K562 (cell line): Measurements from ENCODE around the gene CDK4. TPM values are rescaled to one million over a fixed set of nuclear protein-coding genes. Genes with fewer than 3 reads are reported as not detected.
A peak's percentile ranks its signal among the peaks of the same experiment; 100 is the strongest.

Source experiments
- ARNT ChIP-seq, 2 experiments: fragments of 450-650 bp; IDR thresholded peaks; 2 replicates each; pipeline ENCODE4 v1.6.1; 2016; ENCODE audit warnings: mild to moderate bottlenecking in 1 of 2
- ATF3 ChIP-seq, 2 experiments: fragments of 450-650 bp in 1 of 2; sonication (generic) in 1 of 2; formaldehyde crosslinking in 1 of 2; IDR thresholded peaks in 1 of 2; conservative IDR thresholded peaks in 1 of 2; 2 replicates each; pipeline versions ENCODE4 v1.6.1 to v1.8.1; 2016 to 2023; ENCODE audit warnings: mild to moderate bottlenecking in 2 of 2, moderate library complexity in 2 of 2, inconsistent platforms in 1 of 2, missing genetic modification reagents in 1 of 2
- CBFA2T3 ChIP-seq: fragments of 450-650 bp; IDR thresholded peaks from 2 replicates; pipeline ENCODE4 v1.6.1; 2017
- CBX3 ChIP-seq, 2 experiments: IDR thresholded peaks; 1 replicate in 1 of 2; 2 replicates in 1 of 2; pipeline ENCODE4 v1.6.1; 2012; ENCODE audit warnings: inconsistent platforms in 2 of 2, low read length in 2 of 2, borderline replicate concordance in 1 of 2, control low read depth in 1 of 2
- FOXM1 ChIP-seq, 2 experiments: fragments of 450-650 bp in 1 of 2; sonication (generic) in 1 of 2; formaldehyde crosslinking in 1 of 2; IDR thresholded peaks; 2 replicates each; pipeline versions ENCODE4 v1.6.1 to v1.9.0; 2017 to 2022; ENCODE audit warnings: low read depth in 2 of 2, mild to moderate bottlenecking in 2 of 2, missing genetic modification reagents in 1 of 2, moderate library complexity in 1 of 2
- GABPA ChIP-seq: fragments of 200-800 bp; sonication (Bioruptor generic); conservative IDR thresholded peaks from 2 replicates; pipeline ENCODE4 v1.6.1; 2016; ENCODE audit warnings: low read depth, missing genetic modification characterization, missing compliant biosample characterization
- HDAC1 ChIP-seq, 2 experiments: fragments of 450-650 bp; IDR thresholded peaks; 2 replicates each; pipeline ENCODE4 v1.6.1; 2016 to 2017; ENCODE audit warnings: inconsistent platforms in 1 of 2, mild to moderate bottlenecking in 1 of 2, moderate library complexity in 1 of 2
- JUN ChIP-seq, 2 experiments: sonication (generic) in 1 of 2; formaldehyde crosslinking in 1 of 2; IDR thresholded peaks; 2 replicates each; pipeline versions ENCODE4 v1.6.1 to v1.8.0; 2012 to 2022; ENCODE audit warnings: borderline replicate concordance in 2 of 2, mild to moderate bottlenecking in 2 of 2, improper control_type of control experiment in 1 of 2, low read depth in 1 of 2, low read length in 1 of 2, missing genetic modification reagents in 1 of 2
- KDM4B ChIP-seq, 2 experiments: fragments of 450-650 bp in 1 of 2; sonication (generic) in 1 of 2; IDR thresholded peaks; 2 replicates each; pipeline ENCODE4 v1.6.1; 2016 to 2017; ENCODE audit warnings: borderline replicate concordance in 2 of 2, antibody characterized with exemption in 1 of 2, low read depth in 1 of 2, mild to moderate bottlenecking in 1 of 2
- MAFK ChIP-seq: IDR thresholded peaks from 2 replicates; pipeline ENCODE4 v1.6.1; 2011; ENCODE audit warnings: low read length, improper control_type of control experiment
- MAZ ChIP-seq, 2 experiments: fragments of 450-650 bp in 1 of 2; sonication (generic) in 1 of 2; formaldehyde crosslinking; IDR thresholded peaks in 1 of 2; conservative IDR thresholded peaks in 1 of 2; 2 replicates each; pipeline versions ENCODE4 v1.4.0 to v1.5.0; 2020; ENCODE audit warnings: mild to moderate bottlenecking in 1 of 2, missing genetic modification reagents in 1 of 2
- NCOR1 ChIP-seq: fragments of 450-650 bp; IDR thresholded peaks from 2 replicates; pipeline ENCODE4 v1.6.1; 2016; ENCODE audit warnings: mild to moderate bottlenecking, moderate library complexity
- NFE2 ChIP-seq: IDR thresholded peaks from 2 replicates; pipeline ENCODE4 v1.6.1; 2014; ENCODE audit warnings: antibody characterized with exemption, low read depth
- NRF1 ChIP-seq, 2 experiments: fragments of 450-650 bp; IDR thresholded peaks in 1 of 2; conservative IDR thresholded peaks in 1 of 2; 2 replicates each; pipeline ENCODE4 v1.6.1; 2014; ENCODE audit warnings: mild to moderate bottlenecking in 2 of 2
- PHTF2 ChIP-seq: fragments of 250-450 bp; sonication (Bioruptor Pico); IDR thresholded peaks from 2 replicates; pipeline ENCODE4 v1.5.0; 2021; ENCODE audit warnings: mild to moderate bottlenecking
- RAD21 ChIP-seq, 2 experiments: fragments of 250-450 bp in 1 of 2; fragments of 450-650 bp in 1 of 2; sonication (Bioruptor Pico) in 1 of 2; formaldehyde crosslinking in 1 of 2; IDR thresholded peaks in 1 of 2; conservative IDR thresholded peaks in 1 of 2; 2 replicates each; pipeline versions ENCODE4 v1.4.0 to v1.8.0; 2020 to 2022; ENCODE audit warnings: mild to moderate bottlenecking in 2 of 2, moderate library complexity in 1 of 2
- SP2 ChIP-seq: IDR thresholded peaks from 2 replicates; pipeline ENCODE4 v1.6.1; 2011; ENCODE audit warnings: mild to moderate bottlenecking, low read depth, low read length, moderate library complexity; ENCODE audit not compliant: poor library complexity, severe bottlenecking; ENCODE audit errors: extremely low read depth
- SREBF2 ChIP-seq: sonication (generic); formaldehyde crosslinking; IDR thresholded peaks from 2 replicates; pipeline ENCODE4 v1.4.0; 2020; ENCODE audit warnings: mild to moderate bottlenecking, missing genetic modification reagents
- STAG1 ChIP-seq: sonication (generic); formaldehyde crosslinking; IDR thresholded peaks from 2 replicates; pipeline ENCODE4 v1.5.0; 2020; ENCODE audit warnings: missing genetic modification reagents, borderline replicate concordance
- TGIF2 ChIP-seq: sonication (generic); formaldehyde crosslinking; IDR thresholded peaks from 2 replicates; pipeline ENCODE4 v1.8.1; 2022; ENCODE audit warnings: mild to moderate bottlenecking, missing genetic modification reagents, moderate library complexity
- ZNF707 ChIP-seq: fragments of 250-450 bp; sonication (Bioruptor Pico); conservative IDR thresholded peaks from 2 replicates; pipeline ENCODE4 v1.8.0; 2022; ENCODE audit warnings: inconsistent platforms, mild to moderate bottlenecking, moderate library complexity
- ZNF830 ChIP-seq: fragments of 250-450 bp; sonication (Bioruptor Pico); IDR thresholded peaks from 2 replicates; pipeline ENCODE4 v1.5.0; 2021; ENCODE audit warnings: mild to moderate bottlenecking
- polyA plus RNA-seq, 8 experiments: library from polyadenylated mRNA; depleted of rRNA in 4 of 8; stranded (reverse) in 5 of 8; unstranded in 3 of 8; fragments of >200 nt; fragmentation: Nextera tagmentation in 2 of 8; fragmentation: Illumina TruSeq in 1 of 8; extraction: Ambion mirVana in 2 of 8; extraction: Trizol in 1 of 8; gene quantifications; 2 replicates each; pipeline versions ENCODE4 v1.2.1 to v1.2.3, GENCODE V29; 2011 to 2014; ENCODE audit warnings: inconsistent platforms in 1 of 8, missing spikeins in 1 of 8
- total RNA-seq, 7 experiments: library from RNA; depleted of rRNA in 6 of 7; stranded (reverse); fragments of >200 nt in 6 of 7; fragmentation: Illumina TruSeq in 2 of 7; extraction: Trizol in 2 of 7; gene quantifications; 2 replicates each; pipeline versions ENCODE4 v1.2.1 to v1.2.3, GENCODE V29; 2011 to 2021; ENCODE audit warnings: low replicate concordance in 1 of 7
- TF ChIP-seq, protein P1 (sequence below): sonication (generic); formaldehyde crosslinking; IDR thresholded peaks from 2 replicates; pipeline ENCODE4 v1.8.1; 2023; ENCODE audit warnings: mild to moderate bottlenecking, missing genetic modification reagents

The CDK4 gene
- total and polyA plus RNA-seq, 9 of the 15 experiments (the other 6 are each of a cell fraction or from before 2014, with no cell fraction given) = 37.8 to 436 (median 238) TPM

GRCh38 chr12:57782608-57783465 lies 30.7 kb upstream of the CDK4 start, which contains the start of gene TSFM (continued):
- TF ChIP-seq MAZ (CRISPR knock-in tag; conservative IDR thresholded peaks at IDR 0.05 in 1 of 2, IDR thresholded peaks at IDR 0.05 in 1 of 2) (peak; percentile 70 to 93), MAFK (peak; percentile 2; the same call in 1 of the 2 replicates), KDM4B (IDR thresholded peaks at IDR 0.05; ENCODE audit: borderline replicate concordance in 2 of 2, low read depth in 1 of 2) (no peak; a peak in 1 of 4 replicates), RAD21 (CRISPR knock-in tag; conservative IDR thresholded peaks at IDR 0.05 in 1 of 2, IDR thresholded peaks at IDR 0.05 in 1 of 2) (peak; percentile 53 to 57), ZNF830 (CRISPR knock-in tag) (no peak), STAG1 (CRISPR knock-in tag) (0 out of 2 replicates have a peak, but pooled peaks have one; percentile 8), GABPA (tag) (peak; percentile 75), ARNT (IDR thresholded peaks at IDR 0.05) (peak in 1 of 2 experiments; percentile 67; a peak in 1 of 4 replicates), ZNF707 (CRISPR knock-in tag) (no peak), ATF3 (IDR thresholded peaks at IDR 0.05) (peak; percentile 91), ATF3 (CRISPR knock-in tag; conservative IDR thresholded peaks at IDR 0.05) (peak; percentile 82; the same call in 1 of the 2 replicates), SP2 (peak; percentile 66), SREBF2 (no peak), CBX3 (IDR thresholded peaks at IDR 0.05; ENCODE audit: borderline replicate concordance in 1 of 2, low read length in 2 of 2) (peak in 1 of 2 experiments; percentile 87; a peak in 2 of 3 replicates), CBFA2T3 (no peak), NCOR1 (peak; percentile 56), FOXM1 (IDR thresholded peaks at IDR 0.05; ENCODE audit: low read depth) (peak; percentile 64; the same call in 1 of the 2 replicates), FOXM1 (CRISPR knock-in tag; IDR thresholded peaks at IDR 0.05; ENCODE audit: low read depth) (no peak), HDAC1 (IDR thresholded peaks at IDR 0.05) (peak in 1 of 2 experiments; percentile 99; a peak in 2 of 4 replicates), NRF1 (conservative IDR thresholded peaks at IDR 0.05 in 1 of 2, IDR thresholded peaks at IDR 0.05 in 1 of 2) (peak; percentile 55 to 71; a peak in 3 of 4 replicates), NFE2 (no peak), PHTF2 (CRISPR knock-in tag) (no peak), TGIF2 (CRISPR knock-in tag) (0 out of 2 replicates have a peak, but pooled peaks have one; percentile 60), JUN (IDR thresholded peaks at IDR 0.05; ENCODE audit: borderline replicate concordance, low read depth, low read length) (peak; percentile 82), JUN (CRISPR knock-in tag; IDR thresholded peaks at IDR 0.05; ENCODE audit: borderline replicate concordance) (0 out of 2 replicates have a peak, but pooled peaks have one; percentile 39)
- TF ChIP-seq, protein P1, sequence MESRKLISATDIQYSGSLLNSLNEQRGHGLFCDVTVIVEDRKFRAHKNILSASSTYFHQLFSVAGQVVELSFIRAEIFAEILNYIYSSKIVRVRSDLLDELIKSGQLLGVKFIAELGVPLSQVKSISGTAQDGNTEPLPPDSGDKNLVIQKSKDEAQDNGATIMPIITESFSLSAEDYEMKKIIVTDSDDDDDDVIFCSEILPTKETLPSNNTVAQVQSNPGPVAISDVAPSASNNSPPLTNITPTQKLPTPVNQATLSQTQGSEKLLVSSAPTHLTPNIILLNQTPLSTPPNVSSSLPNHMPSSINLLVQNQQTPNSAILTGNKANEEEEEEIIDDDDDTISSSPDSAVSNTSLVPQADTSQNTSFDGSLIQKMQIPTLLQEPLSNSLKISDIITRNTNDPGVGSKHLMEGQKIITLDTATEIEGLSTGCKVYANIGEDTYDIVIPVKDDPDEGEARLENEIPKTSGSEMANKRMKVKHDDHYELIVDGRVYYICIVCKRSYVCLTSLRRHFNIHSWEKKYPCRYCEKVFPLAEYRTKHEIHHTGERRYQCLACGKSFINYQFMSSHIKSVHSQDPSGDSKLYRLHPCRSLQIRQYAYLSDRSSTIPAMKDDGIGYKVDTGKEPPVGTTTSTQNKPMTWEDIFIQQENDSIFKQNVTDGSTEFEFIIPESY (CRISPR knock-in tag) = peak; percentile 73
